ENCODE results near the gene FREM2. TPM values are rescaled to one million over a fixed set of nuclear protein-coding genes. Genes with fewer than 3 reads are reported as not detected.

Gene FREM2
- total RNA-seq, 1 experiment from 2014 or later, result 0.04 TPM

DNA sequence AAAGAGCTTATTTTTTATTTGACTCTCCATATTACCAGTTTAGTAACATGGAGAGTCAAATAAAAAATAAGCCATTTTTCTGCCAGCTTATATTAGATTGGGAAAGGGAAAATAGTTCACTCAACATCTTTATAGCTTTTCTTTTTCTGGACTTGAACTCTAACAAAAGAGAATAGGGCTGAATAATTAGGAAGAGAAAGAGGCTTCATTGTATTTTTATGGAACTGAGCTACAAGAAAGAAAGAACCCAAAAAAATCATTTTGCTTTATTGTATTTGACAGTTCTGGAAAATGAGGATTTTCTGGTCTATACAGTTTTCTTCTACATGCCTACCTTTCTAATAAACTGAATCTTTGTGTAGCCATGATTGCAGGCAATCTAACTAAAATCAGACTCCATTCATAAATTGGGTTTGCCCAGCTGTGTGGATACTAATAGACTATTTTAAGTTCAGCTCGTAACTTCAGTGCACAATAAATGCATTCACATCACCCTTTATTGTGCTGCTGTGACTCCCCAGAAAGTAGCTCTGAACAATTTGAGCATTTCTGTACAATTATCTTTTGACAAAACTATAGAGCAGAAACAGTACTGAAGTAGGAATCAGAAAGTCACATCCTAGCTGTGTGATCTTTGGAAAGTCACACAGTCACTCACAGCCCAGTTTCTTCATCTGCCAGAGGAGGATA lies 188.5 kb downstream of the FREM2 start:
- BruUV-seq (replicated peaks), result no TSS peak
- intact Hi-C loops (cut with micrococcal nuclease), result no loop called here
- DNase-seq (no peak), ATAC-seq (no peak)
- Histone ChIP-seq H3K9me2 (replicated peaks; ENCODE audit: low read length) (no peaks in the 10 kb centered on the region), H3K36me3 (ENCODE audit: low read depth, low read length) (no peaks in the 10 kb centered on the region), H3K9me3 (ENCODE audit: low read length) (no peaks in the 10 kb centered on the region), H3K4me3 (ENCODE audit: low read length) (no peak overlapping the region), H3K79me2 (ENCODE audit: low read length) (no peaks in the 10 kb centered on the region), H4K20me1 (ENCODE audit: low read length) (no peaks in the 10 kb centered on the region), H3K27ac (ENCODE audit: low read length) (no peak overlapping the region), H3K4me2 (ENCODE audit: low read length) (no peak overlapping the region), H3K9ac (ENCODE audit: low read length) (no peak overlapping the region), H2AFZ (ENCODE audit: low read length) (no peak overlapping the region), H3K4me1 (ENCODE audit: insufficient read depth, low read length) (no peaks in the 10 kb centered on the region), H3F3A (ENCODE audit: low read length, unreplicated experiment) (no peaks in the 10 kb centered on the region), H3K27me3 (ENCODE audit: low read length) (peaks cover 37% of the 10 kb centered on the region)
- CTCF ChIA-PET, result interaction anchor here (0.7 kb wide), 1 partner anchor 40 kb away, joined by 5 read pairs; no protein-coding TSS in a partner anchor
- POLR2A ChIA-PET (ENCODE audit: unreplicated experiment), result no interaction called here
- TF ChIP-seq EZH2 (IDR thresholded peaks at IDR 0.05; ENCODE audit: low read length, unreplicated experiment) (no peak), EZH2phosphoT487 (IDR thresholded peaks at IDR 0.05; ENCODE audit: borderline replicate concordance, low read length) (no peak)
- TF ChIP-seq, protein P1, sequence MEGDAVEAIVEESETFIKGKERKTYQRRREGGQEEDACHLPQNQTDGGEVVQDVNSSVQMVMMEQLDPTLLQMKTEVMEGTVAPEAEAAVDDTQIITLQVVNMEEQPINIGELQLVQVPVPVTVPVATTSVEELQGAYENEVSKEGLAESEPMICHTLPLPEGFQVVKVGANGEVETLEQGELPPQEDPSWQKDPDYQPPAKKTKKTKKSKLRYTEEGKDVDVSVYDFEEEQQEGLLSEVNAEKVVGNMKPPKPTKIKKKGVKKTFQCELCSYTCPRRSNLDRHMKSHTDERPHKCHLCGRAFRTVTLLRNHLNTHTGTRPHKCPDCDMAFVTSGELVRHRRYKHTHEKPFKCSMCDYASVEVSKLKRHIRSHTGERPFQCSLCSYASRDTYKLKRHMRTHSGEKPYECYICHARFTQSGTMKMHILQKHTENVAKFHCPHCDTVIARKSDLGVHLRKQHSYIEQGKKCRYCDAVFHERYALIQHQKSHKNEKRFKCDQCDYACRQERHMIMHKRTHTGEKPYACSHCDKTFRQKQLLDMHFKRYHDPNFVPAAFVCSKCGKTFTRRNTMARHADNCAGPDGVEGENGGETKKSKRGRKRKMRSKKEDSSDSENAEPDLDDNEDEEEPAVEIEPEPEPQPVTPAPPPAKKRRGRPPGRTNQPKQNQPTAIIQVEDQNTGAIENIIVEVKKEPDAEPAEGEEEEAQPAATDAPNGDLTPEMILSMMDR (conservative IDR thresholded peaks at IDR 0.05; ENCODE audit: low read depth, low read length), result no peak

DNA sequence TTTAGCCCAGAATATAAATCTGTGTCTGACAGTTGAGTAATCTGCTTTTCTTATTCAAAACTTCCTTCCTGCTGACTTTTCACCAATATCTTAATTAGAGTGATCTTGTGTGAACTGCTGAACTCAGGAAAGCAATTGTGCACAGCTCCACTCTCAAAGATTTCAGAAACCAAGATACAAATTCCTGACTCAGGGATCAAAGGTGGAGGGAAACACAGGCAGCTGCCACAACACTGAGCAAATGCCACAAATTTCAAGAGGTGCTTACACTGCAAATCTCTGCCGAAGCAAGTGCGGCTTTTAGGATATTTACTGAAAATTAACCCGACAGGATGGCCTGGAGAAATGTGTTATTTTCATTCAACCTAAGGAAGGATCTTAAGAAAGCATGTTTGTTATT lies 192.4 kb downstream of the FREM2 start:
- ChIA-PET CTCF (no interaction called here), POLR2A (ENCODE audit: unreplicated experiment) (interaction anchor here (0.7 kb wide), 1 partner anchor 30 kb away, joined by 3 read pairs; no protein-coding TSS in a partner anchor)
- no peaks in the 10 kb centered on the region for H3F3A ChIP-seq (ENCODE audit: low read length, unreplicated experiment)
- TF ChIP-seq, protein P1 (conservative IDR thresholded peaks at IDR 0.05; ENCODE audit: low read depth, low read length), result no peak
- no peak for TF ChIP-seq EZH2phosphoT487 (IDR thresholded peaks at IDR 0.05; ENCODE audit: borderline replicate concordance, low read length)
- no peak for TF ChIP-seq EZH2 (IDR thresholded peaks at IDR 0.05; ENCODE audit: low read length, unreplicated experiment)
- H3K36me3 ChIP-seq (ENCODE audit: low read depth, low read length), result no peaks in the 10 kb centered on the region
- peaks cover 47% of the 10 kb centered on the region for H3K27me3 ChIP-seq (ENCODE audit: low read length)
- no peak overlapping the region for H3K9ac ChIP-seq (ENCODE audit: low read length)
- ATAC-seq, result no peak
- H3K9me2 ChIP-seq (replicated peaks; ENCODE audit: low read length), result no peaks in the 10 kb centered on the region
- H4K20me1 ChIP-seq (ENCODE audit: low read length), result no peaks in the 10 kb centered on the region
- no peaks in the 10 kb centered on the region for H3K4me1 ChIP-seq (ENCODE audit: insufficient read depth, low read length)
- no TSS peak for BruUV-seq (replicated peaks)
- no peaks in the 10 kb centered on the region for H3K9me3 ChIP-seq (ENCODE audit: low read length)
- intact Hi-C loops (cut with micrococcal nuclease), result no loop called here
- H2AFZ ChIP-seq (ENCODE audit: low read length), result no peak overlapping the region
- H3K4me3 ChIP-seq (ENCODE audit: low read length), result no peak overlapping the region
- DNase-seq, result no peak
- no peak overlapping the region for H3K4me2 ChIP-seq (ENCODE audit: low read length)
- H3K27ac ChIP-seq (ENCODE audit: low read length), result no peak overlapping the region
- H3K79me2 ChIP-seq (ENCODE audit: low read length), result no peaks in the 10 kb centered on the region

DNA sequence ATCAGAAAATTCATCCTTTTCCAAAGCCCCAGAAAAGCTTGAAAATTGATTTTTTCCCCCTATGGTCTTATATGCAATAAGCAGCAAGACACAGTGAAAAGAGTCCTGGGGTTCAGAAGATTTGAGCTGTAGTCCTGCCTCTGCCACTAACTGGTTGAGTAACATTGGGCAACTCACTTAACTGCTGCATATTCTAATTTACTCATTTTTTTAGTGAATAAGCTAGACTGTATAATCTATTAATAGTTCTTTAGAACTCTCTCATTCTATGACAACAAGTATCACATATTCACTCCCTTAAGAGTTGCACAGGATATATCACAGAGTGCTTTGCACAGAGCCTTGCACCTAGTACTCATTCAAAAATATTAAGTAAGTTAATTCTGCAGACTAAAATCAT lies 192.9 kb downstream of the FREM2 start:
- intact Hi-C loops (cut with micrococcal nuclease), result no loop called here
- CTCF ChIA-PET, result no interaction called here

More for the DNA sequence above, 192.9 kb downstream of the FREM2 start:
- peaks cover 44% of the 10 kb centered on the region for H3K27me3 ChIP-seq (ENCODE audit: low read length)
- H3K9me3 ChIP-seq (ENCODE audit: low read length), result no peaks in the 10 kb centered on the region
- no peak overlapping the region for H3K9ac ChIP-seq (ENCODE audit: low read length)
- H3K36me3 ChIP-seq (ENCODE audit: low read depth, low read length), result no peaks in the 10 kb centered on the region
- H3K27ac ChIP-seq (ENCODE audit: low read length), result no peak overlapping the region
- no peak overlapping the region for H3K4me3 ChIP-seq (ENCODE audit: low read length)
- H4K20me1 ChIP-seq (ENCODE audit: low read length), result no peaks in the 10 kb centered on the region
- DNase-seq (no peak), ATAC-seq (no peak)
- H3F3A ChIP-seq (ENCODE audit: low read length, unreplicated experiment), result no peaks in the 10 kb centered on the region
- no peaks in the 10 kb centered on the region for H3K4me1 ChIP-seq (ENCODE audit: insufficient read depth, low read length)
- TF ChIP-seq EZH2 (IDR thresholded peaks at IDR 0.05; ENCODE audit: low read length, unreplicated experiment), result no peak
- TF ChIP-seq, protein P1 (conservative IDR thresholded peaks at IDR 0.05; ENCODE audit: low read depth, low read length), result no peak
- no peak for TF ChIP-seq EZH2phosphoT487 (IDR thresholded peaks at IDR 0.05; ENCODE audit: borderline replicate concordance, low read length)
- H3K9me2 ChIP-seq (replicated peaks; ENCODE audit: low read length), result no peaks in the 10 kb centered on the region
- POLR2A ChIA-PET (ENCODE audit: unreplicated experiment), result no interaction called here
- no peak overlapping the region for H2AFZ ChIP-seq (ENCODE audit: low read length)
- H3K4me2 ChIP-seq (ENCODE audit: low read length), result no peak overlapping the region
- no peaks in the 10 kb centered on the region for H3K79me2 ChIP-seq (ENCODE audit: low read length)
- no TSS peak for BruUV-seq (replicated peaks)

All from PC-3 (cell line).